HepG2 (cell line): Measurements from ENCODE around the gene KCNIP3. TPM values are rescaled to one million over a fixed set of nuclear protein-coding genes. Genes with fewer than 3 reads are reported as not detected.

ENCODE experiments used
- GABPA ChIP-seq, 2 experiments: IDR thresholded peaks; 2 replicates each; pipeline ENCODE4 v1.6.1; 2011 to 2016; ENCODE audit warnings: low read depth in 2 of 2, low read length in 1 of 2, missing biosample characterization in 1 of 2, missing genetic modification characterization in 1 of 2
- GLI4 ChIP-seq: sonication (generic); formaldehyde crosslinking; IDR thresholded peaks from 2 replicates; pipeline ENCODE4 v1.5.1; 2020; ENCODE audit warnings: missing genetic modification reagents, mild to moderate bottlenecking, moderate library complexity, borderline replicate concordance
- GPN1 ChIP-seq: sonication (generic); formaldehyde crosslinking; IDR thresholded peaks from 2 replicates; pipeline ENCODE4 v1.5.1; 2020; ENCODE audit warnings: missing genetic modification reagents, borderline replicate concordance
- NFKBIZ ChIP-seq: IDR thresholded peaks from 2 replicates; pipeline ENCODE4 v1.6.1; 2018; ENCODE audit warnings: missing genetic modification reagents, missing compliant biosample characterization
- PAX8 ChIP-seq: sonication (generic); formaldehyde crosslinking; IDR thresholded peaks from 2 replicates; pipeline ENCODE4 v1.8.0; 2022; ENCODE audit warnings: mild to moderate bottlenecking, missing genetic modification reagents, borderline replicate concordance
- RXRB ChIP-seq: IDR thresholded peaks from 2 replicates; pipeline ENCODE4 v1.6.1; 2016; ENCODE audit warnings: borderline replicate concordance, missing genetic modification reagents, missing compliant biosample characterization
- SMAD3 ChIP-seq: sonication (generic); formaldehyde crosslinking; IDR thresholded peaks from 2 replicates; pipeline ENCODE4 v1.4.0; 2020; ENCODE audit warnings: missing genetic modification reagents
- TCF7 ChIP-seq: sonication (generic); IDR thresholded peaks from 2 replicates; pipeline ENCODE4 v1.6.1; 2016; ENCODE audit warnings: antibody characterized with exemption, low read depth
- TGIF2 ChIP-seq: IDR thresholded peaks from 2 replicates; pipeline ENCODE4 v1.6.1; 2016; ENCODE audit warnings: control low read depth, missing compliant biosample characterization
- ZNF230 ChIP-seq: sonication (generic); formaldehyde crosslinking; IDR thresholded peaks from 2 replicates; pipeline ENCODE4 v1.4.0; 2020; ENCODE audit warnings: mild to moderate bottlenecking, missing genetic modification reagents
- ZNF317 ChIP-seq: sonication (generic); formaldehyde crosslinking; IDR thresholded peaks from 2 replicates; pipeline ENCODE4 v1.5.0; 2020; ENCODE audit warnings: mild to moderate bottlenecking, missing genetic modification reagents
- ZNF556 ChIP-seq: sonication (generic); formaldehyde crosslinking; IDR thresholded peaks from 2 replicates; pipeline ENCODE4 v1.4.0; 2020; ENCODE audit warnings: mild to moderate bottlenecking, missing genetic modification reagents, borderline replicate concordance
- ZNF598 ChIP-seq: sonication (generic); formaldehyde crosslinking; IDR thresholded peaks from 2 replicates; pipeline ENCODE4 v1.5.1; 2020; ENCODE audit warnings: mild to moderate bottlenecking, missing genetic modification reagents, borderline replicate concordance
- ZSCAN20 ChIP-seq: sonication (generic); formaldehyde crosslinking; IDR thresholded peaks from 2 replicates; pipeline ENCODE4 v1.4.0; 2020; ENCODE audit warnings: missing genetic modification reagents, mild to moderate bottlenecking, borderline replicate concordance
- polyA plus RNA-seq, 8 experiments: library from polyadenylated mRNA; depleted of rRNA in 3 of 8; stranded (reverse) in 7 of 8; unstranded in 1 of 8; fragments of >200 nt; fragmentation: Illumina TruSeq in 4 of 8; extraction: Trizol in 4 of 8; gene quantifications; 2 replicates each; pipeline versions ENCODE4 v1.2.1 to v1.2.3, GENCODE V29; 2011 to 2016; ENCODE audit warnings: low read depth in 4 of 8, missing spikeins in 1 of 8, mixed read lengths in 1 of 8; ENCODE audit not compliant: insufficient read depth in 1 of 8
- total RNA-seq, 5 experiments: library from RNA; depleted of rRNA; stranded (reverse); fragments of >200 nt; fragmentation: Illumina TruSeq; extraction: Trizol; gene quantifications; 2 replicates each; pipeline ENCODE4 v1.2.3, GENCODE V29; 2016; ENCODE audit warnings: low read depth in 1 of 5
- TF ChIP-seq, protein P1 (sequence below): sonication (generic); formaldehyde crosslinking; IDR thresholded peaks from one replicate; pipeline ENCODE4 v1.5.1; 2020; ENCODE audit warnings: mild to moderate bottlenecking, missing genetic modification reagents; ENCODE audit errors: not compliant biosample characterization
- TF ChIP-seq, protein P2 (sequence below), 2 experiments: IDR thresholded peaks; 2 replicates each; pipeline ENCODE4 v1.6.1; 2011 to 2012; ENCODE audit warnings: low read length in 2 of 2, borderline replicate concordance in 1 of 2, low read depth in 1 of 2, mild to moderate bottlenecking in 1 of 2, moderate library complexity in 1 of 2

Gene KCNIP3
- total and polyA plus RNA-seq, 2 of the 13 experiments (the other 11 are each of a cell fraction or from before 2014, with no cell fraction given), result not detected

DNA sequence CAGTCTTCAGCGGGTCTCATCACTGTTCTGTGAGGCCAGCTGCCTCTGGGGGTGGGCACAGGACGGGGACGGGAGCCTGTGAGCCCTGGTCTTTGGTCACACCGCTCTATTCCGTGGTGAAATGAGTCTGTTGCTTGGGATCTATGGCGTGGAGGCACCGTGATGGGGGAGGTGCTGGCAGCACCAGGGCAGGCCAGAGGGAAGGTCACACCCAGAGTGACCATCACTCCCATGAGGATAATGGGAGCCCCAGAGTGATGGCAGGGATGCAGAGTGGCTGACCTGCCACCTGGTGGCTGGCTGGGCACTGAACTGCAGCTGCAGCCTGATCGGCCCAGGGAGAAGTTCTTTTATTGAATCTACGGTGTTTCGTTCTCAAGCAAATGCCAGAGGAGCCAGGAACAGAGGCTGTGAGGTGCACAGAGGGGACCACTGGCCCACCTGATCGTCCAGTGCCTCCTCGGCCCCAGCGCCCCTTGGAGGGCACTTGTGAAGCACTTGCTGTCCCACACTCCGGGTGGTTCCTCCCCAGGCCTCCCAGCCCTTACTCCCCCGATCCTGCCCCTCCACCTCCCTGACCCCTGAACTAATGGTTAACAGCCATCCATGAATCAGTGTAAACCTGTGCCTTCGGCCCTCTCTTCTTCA lies 17.9 kb downstream of the KCNIP3 start (continued):
- TF ChIP-seq, protein P1, sequence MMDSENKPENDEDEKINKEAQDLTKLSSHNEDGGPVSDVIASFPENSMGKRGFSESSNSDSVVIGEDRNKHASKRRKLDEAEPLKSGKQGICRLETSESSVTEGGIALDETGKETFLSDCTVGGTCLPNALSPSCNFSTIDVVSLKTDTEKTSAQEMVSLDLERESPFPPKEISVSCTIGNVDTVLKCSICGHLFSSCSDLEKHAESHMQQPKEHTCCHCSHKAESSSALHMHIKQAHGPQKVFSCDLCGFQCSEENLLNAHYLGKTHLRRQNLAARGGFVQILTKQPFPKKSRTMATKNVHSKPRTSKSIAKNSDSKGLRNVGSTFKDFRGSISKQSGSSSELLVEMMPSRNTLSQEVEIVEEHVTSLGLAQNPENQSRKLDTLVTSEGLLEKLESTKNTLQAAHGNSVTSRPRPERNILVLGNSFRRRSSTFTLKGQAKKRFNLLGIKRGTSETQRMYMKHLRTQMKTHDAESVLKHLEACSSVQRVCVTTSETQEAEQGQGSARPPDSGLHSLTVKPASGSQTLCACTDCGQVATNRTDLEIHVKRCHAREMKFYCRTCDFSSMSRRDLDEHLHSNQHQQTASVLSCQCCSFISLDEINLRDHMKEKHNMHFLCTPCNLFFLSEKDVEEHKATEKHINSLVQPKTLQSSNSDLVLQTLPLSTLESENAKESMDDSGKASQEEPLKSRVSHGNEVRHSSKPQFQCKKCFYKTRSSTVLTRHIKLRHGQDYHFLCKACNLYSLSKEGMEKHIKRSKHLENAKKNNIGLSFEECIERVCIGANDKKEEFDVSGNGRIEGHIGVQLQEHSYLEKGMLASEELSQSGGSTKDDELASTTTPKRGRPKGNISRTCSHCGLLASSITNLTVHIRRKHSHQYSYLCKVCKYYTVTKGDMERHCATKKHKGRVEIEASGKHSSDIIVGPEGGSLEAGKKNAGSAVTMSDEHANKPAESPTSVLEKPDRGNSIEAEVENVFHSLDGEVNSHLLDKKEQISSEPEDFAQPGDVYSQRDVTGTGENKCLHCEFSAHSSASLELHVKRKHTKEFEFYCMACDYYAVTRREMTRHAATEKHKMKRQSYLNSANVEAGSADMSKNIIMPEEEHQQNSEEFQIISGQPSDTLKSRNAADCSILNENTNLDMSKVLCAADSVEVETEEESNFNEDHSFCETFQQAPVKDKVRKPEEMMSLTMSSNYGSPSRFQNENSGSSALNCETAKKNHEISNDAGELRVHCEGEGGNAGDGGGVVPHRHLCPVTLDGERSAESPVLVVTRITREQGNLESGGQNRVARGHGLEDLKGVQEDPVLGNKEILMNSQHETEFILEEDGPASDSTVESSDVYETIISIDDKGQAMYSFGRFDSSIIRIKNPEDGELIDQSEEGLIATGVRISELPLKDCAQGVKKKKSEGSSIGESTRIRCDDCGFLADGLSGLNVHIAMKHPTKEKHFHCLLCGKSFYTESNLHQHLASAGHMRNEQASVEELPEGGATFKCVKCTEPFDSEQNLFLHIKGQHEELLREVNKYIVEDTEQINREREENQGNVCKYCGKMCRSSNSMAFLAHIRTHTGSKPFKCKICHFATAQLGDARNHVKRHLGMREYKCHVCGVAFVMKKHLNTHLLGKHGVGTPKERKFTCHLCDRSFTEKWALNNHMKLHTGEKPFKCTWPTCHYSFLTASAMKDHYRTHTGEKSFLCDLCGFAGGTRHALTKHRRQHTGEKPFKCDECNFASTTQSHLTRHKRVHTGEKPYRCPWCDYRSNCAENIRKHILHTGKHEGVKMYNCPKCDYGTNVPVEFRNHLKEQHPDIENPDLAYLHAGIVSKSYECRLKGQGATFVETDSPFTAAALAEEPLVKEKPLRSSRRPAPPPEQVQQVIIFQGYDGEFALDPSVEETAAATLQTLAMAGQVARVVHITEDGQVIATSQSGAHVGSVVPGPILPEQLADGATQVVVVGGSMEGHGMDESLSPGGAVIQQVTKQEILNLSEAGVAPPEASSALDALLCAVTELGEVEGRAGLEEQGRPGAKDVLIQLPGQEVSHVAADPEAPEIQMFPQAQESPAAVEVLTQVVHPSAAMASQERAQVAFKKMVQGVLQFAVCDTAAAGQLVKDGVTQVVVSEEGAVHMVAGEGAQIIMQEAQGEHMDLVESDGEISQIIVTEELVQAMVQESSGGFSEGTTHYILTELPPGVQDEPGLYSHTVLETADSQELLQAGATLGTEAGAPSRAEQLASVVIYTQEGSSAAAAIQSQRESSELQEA (CRISPR knock-in tag), result no peak
- TF ChIP-seq, protein P2, sequence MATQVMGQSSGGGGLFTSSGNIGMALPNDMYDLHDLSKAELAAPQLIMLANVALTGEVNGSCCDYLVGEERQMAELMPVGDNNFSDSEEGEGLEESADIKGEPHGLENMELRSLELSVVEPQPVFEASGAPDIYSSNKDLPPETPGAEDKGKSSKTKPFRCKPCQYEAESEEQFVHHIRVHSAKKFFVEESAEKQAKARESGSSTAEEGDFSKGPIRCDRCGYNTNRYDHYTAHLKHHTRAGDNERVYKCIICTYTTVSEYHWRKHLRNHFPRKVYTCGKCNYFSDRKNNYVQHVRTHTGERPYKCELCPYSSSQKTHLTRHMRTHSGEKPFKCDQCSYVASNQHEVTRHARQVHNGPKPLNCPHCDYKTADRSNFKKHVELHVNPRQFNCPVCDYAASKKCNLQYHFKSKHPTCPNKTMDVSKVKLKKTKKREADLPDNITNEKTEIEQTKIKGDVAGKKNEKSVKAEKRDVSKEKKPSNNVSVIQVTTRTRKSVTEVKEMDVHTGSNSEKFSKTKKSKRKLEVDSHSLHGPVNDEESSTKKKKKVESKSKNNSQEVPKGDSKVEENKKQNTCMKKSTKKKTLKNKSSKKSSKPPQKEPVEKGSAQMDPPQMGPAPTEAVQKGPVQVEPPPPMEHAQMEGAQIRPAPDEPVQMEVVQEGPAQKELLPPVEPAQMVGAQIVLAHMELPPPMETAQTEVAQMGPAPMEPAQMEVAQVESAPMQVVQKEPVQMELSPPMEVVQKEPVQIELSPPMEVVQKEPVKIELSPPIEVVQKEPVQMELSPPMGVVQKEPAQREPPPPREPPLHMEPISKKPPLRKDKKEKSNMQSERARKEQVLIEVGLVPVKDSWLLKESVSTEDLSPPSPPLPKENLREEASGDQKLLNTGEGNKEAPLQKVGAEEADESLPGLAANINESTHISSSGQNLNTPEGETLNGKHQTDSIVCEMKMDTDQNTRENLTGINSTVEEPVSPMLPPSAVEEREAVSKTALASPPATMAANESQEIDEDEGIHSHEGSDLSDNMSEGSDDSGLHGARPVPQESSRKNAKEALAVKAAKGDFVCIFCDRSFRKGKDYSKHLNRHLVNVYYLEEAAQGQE (IDR thresholded peaks at IDR 0.05; ENCODE audit: borderline replicate concordance in 1 of 2, low read depth in 1 of 2, low read length in 2 of 2), result no peak
- no peak for TF ChIP-seq TCF7
- no peak for TF ChIP-seq GLI4 (CRISPR knock-in tag)
- no peak for TF ChIP-seq TGIF2 (CRISPR knock-in tag)
- TF ChIP-seq ZNF230, result no peak
- TF ChIP-seq GABPA (IDR thresholded peaks at IDR 0.05; ENCODE audit: low read depth, low read length), result no peak
- TF ChIP-seq GABPA (CRISPR knock-in tag; IDR thresholded peaks at IDR 0.05; ENCODE audit: low read depth), result no peak
- TF ChIP-seq ZNF317 (CRISPR knock-in tag), result no peak
- TF ChIP-seq ZNF598 (CRISPR knock-in tag), result no peak
- no peak for TF ChIP-seq ZSCAN20 (CRISPR knock-in tag)
- no peak for TF ChIP-seq ZNF556
- TF ChIP-seq NFKBIZ (CRISPR knock-in tag), result no peak
- no peak for TF ChIP-seq SMAD3 (CRISPR knock-in tag)
- no peak for TF ChIP-seq PAX8
- 0 out of 2 replicates have a peak, but pooled peaks have one; percentile 10 for TF ChIP-seq RXRB (CRISPR knock-in tag)
- no peak for TF ChIP-seq GPN1 (CRISPR knock-in tag)
